GM18873 (cell line): Measurements from ENCODE around the gene WBP1.
"Not testable (repeated sequence)": the region's sequence is repeated elsewhere in the genome, so short reads cannot be mapped to it uniquely, and the experiment has no call there.

Source experiments
- ATAC-seq: cut with Tn5 transposase; IDR thresholded peaks from one replicate; pipeline ENCODE4 v1.9.1; 2021; ENCODE audit warnings: mild to moderate bottlenecking, moderate library complexity, moderate number of reproducible peaks; ENCODE audit not compliant: unreplicated experiment, low FRiP score

Gene WBP1

DNA sequence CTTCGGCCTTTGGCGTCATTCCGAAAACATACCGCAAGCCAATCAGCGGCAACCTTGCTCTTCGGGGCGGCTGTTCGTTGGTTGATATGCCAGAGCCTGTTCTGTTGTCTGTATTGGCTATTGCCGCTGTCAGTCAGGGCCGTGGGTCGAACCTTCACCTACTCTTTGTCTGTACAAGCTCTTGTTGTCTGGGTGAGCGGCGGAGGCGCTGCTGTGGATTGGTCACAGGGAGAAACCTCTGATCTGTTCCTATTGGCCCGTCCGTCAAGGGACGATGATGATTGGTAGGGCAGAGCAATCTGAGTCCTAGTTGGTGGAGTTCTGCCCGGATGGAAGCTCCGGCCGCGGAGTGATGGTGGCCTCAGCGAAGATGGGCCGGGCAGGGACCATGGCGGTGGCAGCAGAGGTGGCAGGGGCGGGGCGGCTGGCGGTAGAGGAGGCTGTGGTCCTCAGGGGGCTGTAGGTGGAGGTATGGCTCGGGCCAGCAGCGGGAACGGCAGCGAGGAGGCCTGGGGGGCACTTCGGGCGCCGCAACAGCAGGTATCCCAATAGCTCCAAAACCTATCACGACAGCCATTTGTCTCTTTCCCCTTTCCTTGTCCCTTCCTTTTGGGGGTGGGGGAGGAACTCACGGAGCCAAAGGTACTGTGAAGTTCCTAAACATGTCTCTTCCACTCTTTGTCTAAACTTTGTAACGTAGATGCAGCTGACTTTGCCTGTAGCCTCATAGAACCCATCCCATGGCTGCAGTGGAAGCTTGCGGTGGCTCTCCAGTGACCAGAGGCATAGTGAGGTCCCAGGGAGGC is at the start of gene WBP1:
TSS of gene WBP1 (plus strand) at position 307 of the 806 bp plus-strand sequence. CDS start at position 472, 165 bp downstream.
- peak; percentile 83 for ATAC-seq

DNA sequence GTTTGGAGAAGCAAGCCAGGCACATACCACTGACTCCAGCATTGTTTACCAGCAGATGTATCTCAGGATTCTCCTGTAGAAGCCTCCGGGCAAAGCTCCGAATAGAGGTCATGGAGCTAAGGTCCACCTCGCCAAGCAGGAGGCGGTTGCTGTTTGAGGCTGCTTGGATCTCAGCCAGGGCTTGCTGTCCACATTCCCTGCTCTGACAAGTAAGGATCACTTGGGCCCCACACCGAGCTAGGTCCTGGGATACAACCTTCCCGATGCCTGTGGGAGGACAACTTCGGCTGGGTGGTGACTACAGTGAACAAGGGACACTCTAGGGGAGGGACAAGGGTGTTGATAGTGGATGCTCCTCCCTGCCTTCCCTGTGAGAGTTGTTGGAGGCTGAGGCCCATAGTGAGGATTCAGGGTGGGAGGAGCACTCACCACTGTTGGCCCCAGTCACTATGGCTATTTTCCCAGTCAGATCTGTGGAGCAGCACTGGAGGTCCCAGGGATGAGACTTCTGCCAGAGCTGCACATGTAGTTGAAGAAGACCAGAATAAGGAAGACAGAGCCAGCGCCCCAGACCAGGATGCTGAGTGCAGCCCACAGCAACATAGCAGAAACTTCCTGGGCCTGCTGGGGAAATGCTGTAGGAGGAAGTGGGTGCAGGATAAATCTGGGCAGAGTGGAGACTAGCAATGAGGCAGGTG is 45.1 kb upstream of the WBP1 start:
- ATAC-seq: no peak

DNA sequence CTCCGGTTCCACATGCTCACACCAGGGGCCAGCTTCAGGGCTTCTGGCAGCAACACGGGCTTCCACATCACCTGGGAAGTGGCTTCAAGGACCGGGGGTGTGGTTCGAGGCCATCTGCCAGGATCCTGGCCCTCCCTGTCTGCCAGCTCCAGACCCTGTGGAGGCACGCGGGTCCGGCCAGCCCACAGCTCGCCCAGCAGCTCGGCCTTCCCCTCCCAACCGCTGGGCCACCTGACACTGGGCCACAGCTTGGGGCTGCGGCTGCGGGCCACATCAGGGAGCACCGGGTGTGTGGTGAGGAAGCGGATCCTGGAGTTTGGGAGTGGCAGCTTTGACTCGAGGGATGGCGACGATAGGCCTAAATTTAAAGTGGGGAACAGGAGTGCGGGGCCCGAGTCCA is 43.8 kb upstream of the WBP1 start:
- no peak for ATAC-seq

DNA sequence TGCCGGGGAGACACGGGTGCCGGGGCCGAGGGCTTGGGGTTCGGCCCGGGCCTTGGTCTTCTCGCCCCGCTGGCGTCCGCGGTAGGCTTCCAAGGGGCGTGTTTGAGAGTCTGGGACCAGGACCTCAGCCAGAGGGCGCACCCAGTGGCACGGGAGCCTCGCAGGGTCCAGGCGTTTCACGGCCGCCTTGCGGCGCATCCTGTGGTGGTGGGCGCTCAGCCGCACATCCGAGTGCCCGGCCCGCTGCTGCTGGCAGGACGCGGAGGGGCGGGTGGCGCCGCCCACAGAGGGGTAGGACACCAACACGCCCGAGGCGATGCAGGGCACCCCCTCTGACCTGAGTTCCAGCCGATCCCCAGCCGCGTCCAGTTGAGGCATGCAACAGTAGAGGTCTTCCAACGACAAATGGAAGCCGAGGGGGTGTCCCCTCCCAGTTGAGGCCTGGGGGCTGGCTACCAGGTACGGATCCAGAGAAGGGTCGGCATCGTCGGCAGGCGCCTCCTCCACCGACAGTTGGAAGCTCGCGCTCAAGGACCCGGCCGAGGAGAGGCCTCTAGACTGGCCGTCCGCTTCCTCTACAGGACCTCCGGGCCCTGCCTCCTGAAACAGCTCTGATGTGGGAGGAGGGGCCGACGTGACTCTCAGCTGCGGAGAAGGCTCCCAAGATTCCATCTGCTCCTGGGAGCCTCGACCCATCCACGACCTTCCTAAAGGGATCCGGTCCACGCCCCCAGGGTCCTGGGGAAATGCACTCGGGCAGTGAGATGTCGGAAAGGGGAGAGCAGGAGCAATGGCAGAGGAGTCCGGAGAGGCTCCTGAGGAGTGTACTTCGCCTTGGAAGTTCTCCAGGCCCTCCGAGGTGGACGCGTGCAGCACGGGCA is 43.1 kb upstream of the WBP1 start:
- no peak for ATAC-seq

DNA sequence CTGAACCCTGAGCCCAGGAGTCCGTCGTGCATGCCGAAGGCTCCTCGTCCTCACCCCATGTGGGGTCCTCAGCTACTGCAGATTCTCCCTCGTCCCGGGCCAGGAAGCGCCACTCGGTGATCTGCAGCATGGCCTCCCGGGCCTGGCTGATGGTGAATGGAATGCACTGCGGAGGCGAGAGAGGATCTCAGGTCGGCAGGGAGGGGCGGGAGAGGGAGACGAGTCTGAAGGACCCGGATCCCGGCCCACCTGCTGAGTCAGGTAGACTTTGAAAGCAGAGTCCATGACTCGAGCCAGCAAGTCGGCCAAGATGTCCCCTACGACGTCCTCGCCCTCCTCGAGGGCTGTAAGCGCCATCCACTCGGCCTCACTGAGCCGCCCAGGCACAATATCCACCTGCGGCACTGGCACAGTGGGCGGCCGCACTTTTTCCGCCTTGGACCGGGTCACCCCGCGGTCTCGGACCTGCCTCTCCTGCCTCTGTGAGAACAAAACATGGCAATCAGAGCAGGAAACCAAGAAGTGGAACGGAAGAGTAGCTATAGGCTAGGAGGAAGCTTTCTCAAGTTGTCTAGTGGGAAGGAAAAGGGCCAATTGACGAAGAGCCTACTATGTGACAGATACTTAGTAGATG is 42.4 kb upstream of the WBP1 start:
- no peak for ATAC-seq

DNA sequence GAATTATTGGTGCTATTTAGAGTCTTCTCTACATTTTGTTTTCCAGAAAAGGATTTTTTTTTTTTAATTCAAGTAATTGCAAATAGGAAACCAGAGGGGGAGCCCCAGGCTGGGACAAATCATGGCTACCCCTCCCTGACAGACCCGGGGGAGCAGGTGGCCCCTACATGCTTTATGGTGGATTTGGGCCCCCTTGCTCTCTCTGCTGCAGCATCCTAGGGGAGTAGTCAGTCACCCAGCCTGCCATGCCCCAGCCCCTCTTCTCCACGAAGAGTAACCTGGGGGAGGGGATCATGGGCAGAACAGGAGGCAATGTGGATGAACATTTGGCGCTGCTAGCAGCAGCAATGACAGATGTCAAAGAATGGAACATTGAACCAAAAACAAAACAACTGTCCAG is 41.5 kb upstream of the WBP1 start:
- ATAC-seq: no peak

DNA sequence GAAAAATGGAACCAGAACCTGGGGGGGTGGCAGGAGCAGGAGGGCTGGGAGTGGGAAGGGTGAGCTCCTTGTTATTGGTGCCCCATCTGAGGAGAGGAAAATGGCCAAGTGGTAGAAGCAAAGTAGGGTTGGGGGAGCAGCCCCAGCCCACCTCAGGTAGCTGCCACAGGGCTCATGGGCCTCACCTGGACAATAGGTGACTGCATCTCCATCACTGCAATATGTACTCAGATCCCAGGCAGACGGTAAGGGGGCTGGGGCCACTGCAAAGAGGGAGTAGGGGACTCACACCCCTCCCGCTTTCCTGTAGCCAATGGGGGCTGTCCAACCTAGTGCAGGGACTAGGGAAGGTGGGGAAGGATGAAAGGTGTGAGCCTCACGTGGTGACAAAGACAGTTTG is 41.0 kb upstream of the WBP1 start:
- ATAC-seq: no peak

DNA sequence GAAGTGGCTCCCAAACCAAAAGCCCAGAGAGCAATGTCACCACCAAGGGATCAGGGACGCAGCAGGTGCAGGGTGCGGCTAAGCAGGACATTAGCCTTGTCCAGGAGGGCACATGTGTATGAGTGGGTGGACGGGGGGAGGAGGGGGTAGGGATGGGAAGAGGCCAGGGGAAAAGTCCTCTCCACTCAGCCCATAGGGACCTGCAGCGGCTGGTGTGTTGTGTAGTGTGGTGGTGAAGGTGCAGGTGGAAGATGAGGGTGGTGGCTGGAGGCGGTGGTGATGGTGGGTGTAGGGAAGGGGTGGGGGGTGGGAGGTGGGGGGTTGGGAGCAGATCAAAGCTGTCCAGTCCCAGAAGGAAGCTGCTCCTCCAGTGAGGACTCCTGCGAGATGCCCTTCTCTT is 40.5 kb upstream of the WBP1 start:
- no peak for ATAC-seq

DNA sequence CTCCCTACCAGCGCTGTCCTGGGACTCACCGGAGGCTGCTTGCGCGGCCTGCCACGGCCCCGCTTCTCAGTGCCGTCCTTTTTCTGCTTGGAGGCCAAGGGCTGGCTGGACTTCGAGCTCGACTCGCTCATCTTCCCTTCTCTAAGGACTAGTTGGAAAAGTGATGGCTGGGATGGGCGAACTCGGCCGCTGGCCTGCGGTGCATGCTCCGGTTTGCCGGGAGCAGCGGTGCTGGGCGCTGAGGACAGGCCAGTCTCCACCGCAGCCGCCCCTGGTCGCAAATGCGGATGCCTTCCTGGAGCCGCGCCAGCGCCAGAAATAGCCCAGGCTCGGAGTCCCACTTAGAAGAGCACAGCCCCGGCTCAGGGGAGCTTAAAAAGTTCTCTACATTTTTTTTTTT is 39.9 kb upstream of the WBP1 start:
- no peak for ATAC-seq

DNA sequence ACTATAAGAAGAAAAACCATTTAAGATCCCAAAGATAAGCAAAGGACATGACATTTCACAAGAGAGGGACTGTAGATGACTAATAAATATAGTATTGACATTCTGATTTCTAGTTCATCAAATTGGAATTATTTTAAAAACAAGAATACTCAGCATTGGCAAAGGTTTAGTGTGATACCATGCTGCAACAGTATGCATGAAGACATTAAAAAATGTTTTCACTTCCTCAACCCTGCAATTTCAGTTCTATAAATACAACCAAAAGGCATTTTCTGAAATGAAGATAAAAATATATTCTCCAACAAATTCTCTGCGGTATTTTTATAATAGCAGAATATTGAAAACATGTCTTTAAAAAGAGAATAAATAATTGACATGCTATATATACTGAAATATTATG is 38.9 kb upstream of the WBP1 start:
- no peak for ATAC-seq

DNA sequence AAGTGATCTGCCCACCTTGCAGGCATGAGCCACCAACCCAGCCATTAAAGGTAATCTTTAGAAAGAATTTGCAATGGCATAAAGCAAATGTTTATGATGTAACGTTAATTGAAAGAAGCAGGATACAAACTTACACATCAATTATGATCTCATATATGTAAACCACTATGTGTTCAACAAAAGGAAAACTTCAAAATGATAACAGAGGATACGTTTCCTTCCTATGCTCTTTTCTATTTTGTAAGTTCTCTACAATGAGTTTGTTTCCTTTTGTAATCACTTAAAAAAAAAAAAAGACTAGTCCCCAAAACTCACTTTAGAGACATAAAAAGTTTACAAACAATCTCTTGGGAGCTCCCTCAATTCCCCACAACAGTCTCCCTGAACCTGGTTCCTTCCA is 38.2 kb upstream of the WBP1 start:
- no peak for ATAC-seq

DNA sequence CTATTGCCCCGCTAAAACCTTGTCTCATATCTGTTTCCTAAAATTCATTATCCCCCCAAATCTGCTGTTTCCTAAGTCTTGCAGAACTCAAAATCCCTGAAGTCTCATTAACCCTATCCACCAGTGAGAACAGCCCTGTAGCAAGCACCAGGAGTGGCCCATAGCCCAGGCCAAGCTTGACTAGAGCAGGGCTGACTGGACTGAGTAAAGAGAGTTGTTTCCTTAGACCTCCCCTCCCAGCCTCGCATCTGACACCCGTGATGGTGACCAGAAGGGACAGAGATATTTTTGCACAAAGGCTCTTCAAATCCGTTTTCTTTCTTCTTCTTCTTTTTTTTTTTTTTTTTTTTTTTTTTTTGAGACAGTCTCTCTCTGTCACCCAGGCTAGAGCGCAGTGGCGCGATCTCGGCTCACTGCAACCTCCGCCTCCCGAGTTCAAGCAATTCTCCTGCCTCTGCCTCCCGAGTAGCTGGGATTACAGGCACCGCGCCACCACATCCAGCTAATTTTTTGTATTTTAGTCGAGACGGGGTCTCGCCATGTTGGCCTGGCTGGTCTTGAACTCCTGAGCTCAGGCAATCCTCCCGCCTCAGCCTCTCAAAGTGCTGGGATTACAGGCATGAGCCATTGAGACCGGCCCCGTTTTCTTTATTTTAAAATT is 37.7 kb upstream of the WBP1 start:
- not testable (repeated sequence) for ATAC-seq

DNA sequence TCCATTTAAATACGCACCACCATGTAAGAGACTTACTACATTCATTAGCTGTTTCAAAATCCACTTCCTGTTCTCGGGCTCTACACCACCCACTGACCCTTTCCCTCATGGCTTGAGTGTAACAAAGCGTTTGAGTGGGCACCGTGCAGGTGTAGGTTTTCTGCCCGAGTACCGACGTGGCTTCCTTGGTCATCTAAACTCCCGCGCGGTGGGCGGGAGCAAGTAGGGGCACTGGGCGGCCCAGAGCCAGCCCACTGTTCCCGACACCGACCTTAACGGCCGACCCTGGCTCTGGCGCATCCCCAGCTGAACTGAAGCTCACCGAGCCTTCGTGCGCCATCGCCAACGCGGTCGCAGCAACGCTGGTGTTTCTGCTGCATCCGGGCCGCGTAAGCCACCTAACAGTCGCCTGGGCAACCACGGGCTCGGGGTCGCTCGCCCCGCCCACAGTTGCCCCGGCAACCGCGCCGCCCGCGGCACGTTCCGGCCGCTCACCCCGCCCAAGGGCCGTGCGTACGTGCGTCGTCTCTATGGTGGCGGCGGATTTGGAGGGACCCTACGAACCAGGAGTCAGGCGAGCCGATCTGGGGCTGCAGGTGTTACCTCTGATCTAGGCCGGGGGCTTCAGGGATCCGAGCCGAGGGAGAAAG is 36.9 kb upstream of the WBP1 start, which contains the start of the genes C2orf81 and WDR54:
TSS of gene C2orf81 (minus strand) at position 399 of the 650 bp plus-strand sequence. CDS start at position 340, 59 bp downstream.
TSS of gene WDR54 (plus strand) at position 510 of the 650 bp plus-strand sequence. CDS start 424 bp downstream, outside the sequence.
- ATAC-seq: peak; percentile 78

DNA sequence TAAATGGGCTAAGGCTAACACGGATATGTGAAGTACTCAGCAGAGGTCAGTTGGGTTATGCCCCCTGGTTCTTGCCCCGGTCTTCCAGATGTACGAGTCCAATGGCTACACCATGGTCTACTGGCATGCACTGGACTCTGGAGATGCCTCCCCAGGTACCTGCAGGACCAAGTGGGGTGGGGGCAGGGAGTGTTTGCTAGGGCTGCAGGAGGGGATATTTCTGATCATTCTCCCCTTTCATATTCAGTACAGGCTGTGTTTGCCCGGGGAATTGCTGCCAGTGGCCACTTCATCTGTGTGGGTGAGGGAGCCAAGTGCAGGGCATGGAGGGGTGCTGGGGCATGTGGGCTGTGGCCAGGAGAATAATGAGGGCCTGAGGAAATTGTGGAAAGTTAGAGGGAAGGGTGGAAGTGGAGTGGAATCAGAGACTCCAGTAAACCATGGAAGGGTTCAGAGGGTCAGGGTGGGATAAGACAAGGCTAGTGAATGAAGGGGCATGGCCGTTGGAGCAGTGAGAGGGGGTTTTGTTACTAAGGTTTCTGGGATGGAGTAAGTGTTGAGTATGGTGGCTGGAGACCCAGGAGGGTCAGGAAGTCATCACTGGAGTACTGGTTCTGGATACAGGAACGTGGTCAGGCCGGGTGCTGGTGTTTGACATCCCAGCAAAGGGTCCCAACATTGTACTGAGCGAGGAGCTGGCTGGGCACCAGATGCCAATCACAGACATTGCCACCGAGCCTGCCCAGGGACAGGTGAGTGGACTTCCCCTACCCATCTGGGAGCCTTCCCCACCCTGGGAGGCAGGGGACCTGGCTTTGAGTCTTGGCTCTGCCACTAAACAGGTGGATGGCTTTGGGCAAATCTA is 34.8 kb upstream of the WBP1 start:
- ATAC-seq: no peak

DNA sequence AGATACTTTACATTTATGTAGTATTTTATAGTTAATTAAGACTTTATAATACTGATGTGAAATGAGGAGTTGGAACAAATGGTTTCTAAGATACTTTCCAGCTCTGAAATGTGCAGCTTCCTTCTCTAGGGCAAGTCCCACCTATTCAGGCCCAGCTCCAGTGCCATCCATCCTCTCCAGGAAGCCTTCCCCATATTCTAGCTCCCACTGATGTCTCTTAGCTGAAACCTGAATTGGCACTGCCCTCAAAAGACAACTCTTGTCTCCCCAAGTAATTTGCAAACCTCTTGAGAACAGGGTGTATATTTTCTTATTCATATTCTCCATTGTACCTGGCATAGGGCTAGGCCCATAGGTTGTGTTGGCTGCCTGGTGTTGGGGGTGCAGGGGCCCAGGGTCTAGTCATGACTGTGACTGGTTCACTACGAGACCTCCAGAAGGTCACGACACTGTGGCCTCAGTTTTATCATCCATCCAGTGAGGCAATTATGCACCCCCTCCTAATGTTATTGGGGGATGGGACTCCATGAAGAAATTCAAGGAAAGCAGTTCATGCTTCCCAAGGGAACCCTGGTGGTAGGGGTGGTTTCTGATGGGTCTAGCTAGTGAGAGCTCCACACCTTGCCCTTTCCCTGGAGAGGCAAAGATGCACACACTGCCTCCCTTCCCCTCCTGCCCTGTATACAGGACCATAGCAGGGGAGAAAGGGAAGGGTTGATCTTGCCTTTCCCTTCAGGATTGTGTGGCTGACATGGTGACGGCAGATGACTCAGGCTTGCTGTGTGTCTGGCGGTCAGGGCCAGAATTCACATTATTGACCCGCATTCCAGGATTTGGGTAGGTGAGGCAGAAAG is 33.9 kb upstream of the WBP1 start:
- ATAC-seq: no peak

DNA sequence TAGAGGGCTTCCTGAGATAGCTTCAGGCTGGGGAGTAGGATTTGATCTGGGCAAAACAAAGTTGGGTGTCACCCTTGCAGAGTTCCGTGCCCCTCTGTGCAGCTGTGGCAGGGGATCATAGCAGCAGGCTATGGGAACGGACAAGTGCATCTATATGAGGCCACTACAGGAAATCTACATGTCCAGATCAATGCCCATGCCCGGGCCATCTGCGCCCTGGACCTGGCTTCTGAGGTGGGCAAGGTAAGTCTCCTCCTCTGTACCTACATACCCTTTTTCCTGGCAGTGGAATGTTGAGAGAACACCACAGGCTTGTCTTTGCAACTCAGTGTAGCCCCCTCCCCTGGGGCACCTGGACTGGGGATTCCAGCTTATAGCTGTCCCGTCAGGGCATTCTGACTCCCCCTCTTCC is 33.2 kb upstream of the WBP1 start:
- no peak for ATAC-seq

DNA sequence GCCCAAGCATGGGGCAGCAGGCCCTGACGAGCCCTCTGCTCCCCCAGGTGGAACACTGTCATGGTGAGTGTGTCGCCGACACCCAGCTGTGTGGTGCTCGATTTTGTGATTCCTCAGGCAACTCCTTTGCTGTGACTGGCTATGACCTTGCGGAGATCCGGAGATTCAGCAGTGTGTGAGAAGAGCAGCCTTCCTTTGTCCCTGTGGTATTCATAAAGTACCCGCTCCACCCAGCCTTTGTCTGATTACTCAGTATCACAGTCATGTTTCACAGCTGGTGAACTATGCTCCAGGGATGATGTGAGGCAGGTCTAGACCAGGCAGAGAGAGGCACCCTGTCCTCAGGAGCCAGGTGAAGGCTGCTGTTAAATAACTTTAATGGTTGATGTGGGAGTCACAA is 32.7 kb upstream of the WBP1 start:
- ATAC-seq: no peak
